ENCODE results near the gene DNHD1. TPM values are rescaled to one million over a fixed set of nuclear protein-coding genes. Genes with fewer than 3 reads are reported as not detected.

The DNHD1 gene
- total RNA-seq, 4 donors from 2014 or later, result 2.9 to 20.9 (median 9.8) TPM

DNA sequence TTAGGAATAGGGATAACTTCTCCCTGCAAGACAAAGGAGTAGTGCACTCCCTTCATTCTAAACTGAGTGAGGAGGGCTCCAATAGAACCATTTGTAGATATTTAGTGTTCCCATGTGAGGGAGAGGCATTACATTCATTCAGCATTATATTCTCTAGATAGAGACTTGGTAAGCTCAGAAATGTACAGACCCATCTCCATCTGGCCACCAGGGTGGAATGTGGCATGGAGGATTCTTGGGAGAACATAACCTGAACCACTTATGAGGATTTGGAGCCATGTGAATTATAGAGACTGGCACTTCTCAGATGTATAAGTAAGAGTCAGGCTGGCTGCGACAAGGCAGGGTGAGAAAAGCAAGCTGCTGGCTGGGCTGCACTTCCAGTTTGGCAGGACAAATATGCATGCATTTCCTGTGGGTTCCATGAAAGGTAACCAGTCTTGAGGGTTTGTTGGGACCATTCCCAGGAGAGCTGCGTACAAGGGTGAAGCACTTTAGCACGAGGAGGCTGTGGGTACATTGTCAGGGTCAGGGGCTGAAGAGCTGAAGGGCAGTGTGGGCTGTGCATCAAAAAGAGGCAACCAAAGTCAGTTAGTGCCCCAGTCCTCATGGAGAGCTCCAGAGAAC is 97.2 kb downstream of the DNHD1 start:
- no peak overlapping the region for H3K4me3 ChIP-seq
- no peak for TF ChIP-seq POLR2AphosphoS5 (IDR thresholded peaks at IDR 0.05)
- no peak for TF ChIP-seq POLR2A (IDR thresholded peaks at IDR 0.05)
- TF ChIP-seq, protein P1, sequence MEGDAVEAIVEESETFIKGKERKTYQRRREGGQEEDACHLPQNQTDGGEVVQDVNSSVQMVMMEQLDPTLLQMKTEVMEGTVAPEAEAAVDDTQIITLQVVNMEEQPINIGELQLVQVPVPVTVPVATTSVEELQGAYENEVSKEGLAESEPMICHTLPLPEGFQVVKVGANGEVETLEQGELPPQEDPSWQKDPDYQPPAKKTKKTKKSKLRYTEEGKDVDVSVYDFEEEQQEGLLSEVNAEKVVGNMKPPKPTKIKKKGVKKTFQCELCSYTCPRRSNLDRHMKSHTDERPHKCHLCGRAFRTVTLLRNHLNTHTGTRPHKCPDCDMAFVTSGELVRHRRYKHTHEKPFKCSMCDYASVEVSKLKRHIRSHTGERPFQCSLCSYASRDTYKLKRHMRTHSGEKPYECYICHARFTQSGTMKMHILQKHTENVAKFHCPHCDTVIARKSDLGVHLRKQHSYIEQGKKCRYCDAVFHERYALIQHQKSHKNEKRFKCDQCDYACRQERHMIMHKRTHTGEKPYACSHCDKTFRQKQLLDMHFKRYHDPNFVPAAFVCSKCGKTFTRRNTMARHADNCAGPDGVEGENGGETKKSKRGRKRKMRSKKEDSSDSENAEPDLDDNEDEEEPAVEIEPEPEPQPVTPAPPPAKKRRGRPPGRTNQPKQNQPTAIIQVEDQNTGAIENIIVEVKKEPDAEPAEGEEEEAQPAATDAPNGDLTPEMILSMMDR (IDR thresholded peaks at IDR 0.05), result no peak
- no peak for TF ChIP-seq EP300 (IDR thresholded peaks at IDR 0.05)
- 20 to 82% methylated on average over 1 to 3 of the region's 3 CpGs for WGBS, 2 donors (ENCODE audit: low coverage in 1 of 2)
- H3K36me3 ChIP-seq, result peaks cover 0 to 40% of the 10 kb centered on the region in 2 donors
- no peaks in the 10 kb centered on the region for H3K27me3 ChIP-seq
- H3K9me3 ChIP-seq, result no peaks in the 10 kb centered on the region
- peak overlapping the region in 1 of 4 donors; percentile 72 for H3K27ac ChIP-seq
- peaks cover 9 to 45% (median 13%) of the 10 kb centered on the region in 3 donors for H3K4me1 ChIP-seq
- no peak for ATAC-seq

DNA sequence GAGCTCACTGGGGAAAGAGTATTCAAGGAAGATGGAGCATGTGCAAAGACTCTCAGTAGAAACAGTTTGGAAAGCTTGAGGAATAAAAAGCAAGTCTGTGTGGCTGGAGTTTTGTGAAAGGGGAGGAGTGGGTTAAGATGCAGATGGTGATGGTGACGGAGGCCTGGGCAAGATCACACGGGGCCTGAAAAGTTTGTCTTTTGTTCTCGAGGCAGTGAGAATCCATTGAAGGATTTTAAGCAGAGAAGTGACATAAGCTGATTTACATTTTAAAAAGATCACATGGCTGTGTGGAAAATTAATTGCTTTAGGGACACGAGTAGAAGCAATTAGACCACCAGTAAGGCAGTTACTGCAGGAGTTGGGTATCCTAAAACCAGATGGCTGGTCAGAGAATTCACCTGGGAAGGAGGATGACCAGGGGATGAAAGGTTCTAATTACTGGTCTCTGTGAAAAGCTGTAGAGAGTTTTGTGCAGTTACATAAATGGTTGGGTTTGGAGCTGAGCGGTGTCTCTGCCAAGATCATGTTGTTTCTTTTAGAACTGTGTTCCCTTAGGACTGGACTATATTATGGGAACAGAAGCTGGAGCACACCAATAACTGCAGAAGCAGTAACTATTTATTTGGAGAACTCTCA is 99.3 kb downstream of the DNHD1 start:
- no peaks in the 10 kb centered on the region for H3K27me3 ChIP-seq
- WGBS, 2 donors (ENCODE audit: low coverage in 1 of 2), result 3 to 19% methylated on average over 4 to 5 of the region's 5 CpGs
- H3K9me3 ChIP-seq, result no peaks in the 10 kb centered on the region
- peaks cover 9 to 66% (median 16%) of the 10 kb centered on the region in 3 donors for H3K4me1 ChIP-seq
- peak overlapping the region; percentile 62 to 78 (median 70) for H3K27ac ChIP-seq
- TF ChIP-seq, protein P1 (IDR thresholded peaks at IDR 0.05), result no peak
- no peak for TF ChIP-seq EP300 (IDR thresholded peaks at IDR 0.05)
- TF ChIP-seq POLR2AphosphoS5 (IDR thresholded peaks at IDR 0.05), result no peak
- TF ChIP-seq POLR2A (IDR thresholded peaks at IDR 0.05), result no peak
- peak; percentile 50 for ATAC-seq
- H3K4me3 ChIP-seq, result no peak overlapping the region
- H3K36me3 ChIP-seq, result peaks cover 3 to 57% of the 10 kb centered on the region in 2 donors

GRCh38 chr11:6598555-6598954 is 101.5 kb downstream of the DNHD1 start:
- WGBS, 2 donors (ENCODE audit: low coverage in 1 of 2), result 83 to 93% methylated on average over 2 to 3 of the region's 3 CpGs
- Histone ChIP-seq H3K4me3 (no peak overlapping the region), H3K9me3 (no peaks in the 10 kb centered on the region), H3K27me3 (no peaks in the 10 kb centered on the region), H3K4me1 (peaks cover 12 to 81% (median 28%) of the 10 kb centered on the region in 3 donors), H3K27ac (peak overlapping the region in 2 of 4 donors; percentile 67 to 72), H3K36me3 (peaks cover 3 to 56% of the 10 kb centered on the region in 2 donors)
- no peak for ATAC-seq
- TF ChIP-seq, protein P1 (IDR thresholded peaks at IDR 0.05), result no peak
- TF ChIP-seq POLR2A (IDR thresholded peaks at IDR 0.05) (no peak), POLR2AphosphoS5 (IDR thresholded peaks at IDR 0.05) (no peak), EP300 (IDR thresholded peaks at IDR 0.05) (no peak)

DNA sequence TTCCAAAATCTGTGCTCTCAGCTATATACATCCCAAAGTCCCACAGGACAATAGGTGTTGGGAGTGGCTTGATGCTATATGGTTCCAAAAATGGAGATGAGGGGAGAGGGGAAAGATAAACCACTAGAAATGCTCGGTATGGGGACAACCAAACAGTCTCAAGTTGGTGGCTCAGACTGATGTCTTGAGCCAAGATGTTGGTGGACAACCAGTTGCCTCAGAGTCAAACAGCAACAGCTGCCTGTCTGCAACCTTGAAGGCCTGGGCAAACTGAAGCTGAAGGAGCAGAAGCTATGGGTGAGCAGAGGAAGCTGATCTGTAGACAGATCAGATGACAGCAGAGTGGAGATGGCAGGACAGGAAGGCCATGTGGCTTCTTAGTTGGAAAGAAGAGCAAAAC is 102.4 kb downstream of the DNHD1 start:
- Histone ChIP-seq H3K4me3 (no peak overlapping the region), H3K27me3 (no peaks in the 10 kb centered on the region), H3K36me3 (peaks cover 3 to 48% of the 10 kb centered on the region in 2 donors), H3K4me1 (peaks cover 12 to 77% (median 28%) of the 10 kb centered on the region in 3 donors), H3K27ac (peak overlapping the region in 2 of 4 donors; percentile 31 to 72), H3K9me3 (no peaks in the 10 kb centered on the region)
- WGBS, 2 donors (ENCODE audit: low coverage in 1 of 2), result 82% methylated on average over 1 of the region's 1 CpG; no CpG with 5 or more reads in 1 of the 2 donors
- no peak for ATAC-seq
- TF ChIP-seq EP300 (IDR thresholded peaks at IDR 0.05), result no peak
- TF ChIP-seq POLR2AphosphoS5 (IDR thresholded peaks at IDR 0.05), result no peak
- no peak for TF ChIP-seq POLR2A (IDR thresholded peaks at IDR 0.05)
- TF ChIP-seq, protein P1 (IDR thresholded peaks at IDR 0.05), result no peak
